HCT116 (cell line): ENCODE data around the gene UBE2L5. TPM values are rescaled to one million over a fixed set of nuclear protein-coding genes. Genes with fewer than 3 reads are reported as not detected.
A peak's percentile ranks its signal among the peaks of the same experiment; 100 is the strongest.

Experiments
- ATAC-seq: fragments of 200-7000 bp; cut with Tn5 transposase; 2 replicates; pipeline ENCODE4 v1.9.1; 2020; ENCODE audit warnings: mild to moderate bottlenecking, moderate library complexity
- BruUV-seq: library from RNA; stranded (reverse); fragments of 400-500 nt; replicated peaks from 2 replicates; lab custom pipeline; 2021; lab: Mats Ljungman, UMichigan
- CTCF ChIA-PET: fragments of 300-600 bp; sonication (Branson Sonifier 250); formaldehyde crosslinking; loops from one replicate; lab custom pipeline; 2021; ENCODE audit warnings: antibody characterized with exemption; lab: Charles Lee
- POLR2A ChIA-PET: fragments of 300-600, 350-600 bp; sonication (Branson Sonifier 250); formaldehyde crosslinking; loops from one replicate; lab custom pipeline; 2021; ENCODE audit warnings: antibody characterized with exemption; lab: Charles Lee
- RAD21 ChIA-PET, 2 experiments: fragments of 300-600 bp; sonication (Branson Sonifier 250); formaldehyde crosslinking; loops; one replicate each; lab custom pipeline; 2023; ENCODE audit warnings: low total read pairs in 2 of 2; ENCODE audit not compliant: uncharacterized antibody in 2 of 2, unreplicated experiment in 2 of 2, low non-redundant PET in 1 of 2; lab: Charles Lee
- DNase-seq: peaks from one replicate; pipeline ENCODE4 v3.0.0-alpha.2; 2010; ENCODE audit warnings: low read depth, low spot score
- H2AFZ ChIP-seq: fragments of 200-600 bp; shearing (Covaris generic), sonication (generic); 2 replicates; pipeline ENCODE4 v1.6.1; 2017; ENCODE audit warnings: low read depth, mixed run types, mixed read lengths, antibody characterized with exemption, low read length; ENCODE audit not compliant: poor library complexity, severe bottlenecking
- H3K27ac ChIP-seq: 2 replicates; pipeline ENCODE4 v1.5.1; 2012; ENCODE audit warnings: low read depth, low read length
- H3K27me3 ChIP-seq: fragments of 200-600 bp; sonication (generic); 2 replicates; pipeline ENCODE4 v1.6.1; 2016; ENCODE audit warnings: mixed run types, low read length, mixed read lengths; ENCODE audit not compliant: insufficient read depth
- H3K36me3 ChIP-seq, 2 experiments: fragments of 200-500 bp in 1 of 2; fragments of 200-600 bp in 1 of 2; sonication (Bioruptor generic) in 1 of 2; sonication (generic) in 1 of 2; 2 replicates each; pipeline versions ENCODE4 v1.5.1 to v1.6.1; 2014 to 2016; ENCODE audit warnings: low read length in 2 of 2, inconsistent platforms in 1 of 2, mixed read lengths in 1 of 2, mixed run types in 1 of 2; ENCODE audit not compliant: insufficient read depth in 2 of 2, control insufficient read depth in 1 of 2
- H3K4me1 ChIP-seq, 2 experiments: fragments of 200-600 bp in 1 of 2; sonication (generic) in 1 of 2; 2 replicates each; pipeline versions ENCODE4 v1.5.1 to v1.6.1; 2012 to 2017; ENCODE audit warnings: low read length in 2 of 2, inconsistent platforms in 1 of 2, mild to moderate bottlenecking in 1 of 2, mixed read lengths in 1 of 2, mixed run types in 1 of 2, moderate library complexity in 1 of 2; ENCODE audit not compliant: insufficient read depth in 2 of 2, control insufficient read depth in 1 of 2
- H3K4me2 ChIP-seq: fragments of 200-600 bp; sonication (generic); 2 replicates; pipeline ENCODE4 v1.6.1; 2017; ENCODE audit warnings: mixed run types, low read length, mixed read lengths
- H3K4me3 ChIP-seq, 2 experiments: fragments of 200-600 bp in 1 of 2; sonication (generic) in 1 of 2; replicated peaks in 1 of 2; 2 replicates each; pipeline ENCODE4 v1.5.1; 2011 to 2016; ENCODE audit warnings: low read length in 2 of 2, control low read depth in 1 of 2, low read depth in 1 of 2, mild to moderate bottlenecking in 1 of 2, mixed read lengths in 1 of 2, mixed run types in 1 of 2
- H3K79me2 ChIP-seq: fragments of 200-600 bp; sonication (generic); 2 replicates; pipeline ENCODE4 v1.6.1; 2017; ENCODE audit warnings: mild to moderate bottlenecking, mixed run types, low read length, moderate library complexity, mixed read lengths; ENCODE audit not compliant: insufficient read depth
- H3K9ac ChIP-seq: fragments of 200-600 bp; sonication (generic); 2 replicates; pipeline ENCODE4 v1.6.1; 2016; ENCODE audit warnings: low read length, mixed read lengths
- H3K9me2 ChIP-seq: fragments of 200-600 bp; sonication (generic), shearing (Covaris generic); 2 replicates; pipeline ENCODE4 v1.6.1; 2017; ENCODE audit warnings: mixed run types, mild to moderate bottlenecking, moderate library complexity; ENCODE audit not compliant: insufficient read depth
- H3K9me3 ChIP-seq, 2 experiments: fragments of 200-500 bp in 1 of 2; fragments of 200-600 bp in 1 of 2; sonication (Bioruptor generic) in 1 of 2; sonication (generic) in 1 of 2; 2 replicates each; pipeline ENCODE4 v1.6.1; 2014 to 2017; ENCODE audit warnings: low read length in 2 of 2, mixed read lengths in 2 of 2, inconsistent platforms in 1 of 2, low read depth in 1 of 2, mild to moderate bottlenecking in 1 of 2, mixed run types in 1 of 2, moderate library complexity in 1 of 2; ENCODE audit not compliant: control insufficient read depth in 1 of 2, insufficient read depth in 1 of 2
- H4K20me1 ChIP-seq: fragments of 200-600 bp; sonication (generic), shearing (Covaris generic); 2 replicates; pipeline ENCODE4 v1.6.1; 2017; ENCODE audit warnings: mixed run types, mild to moderate bottlenecking, moderate library complexity; ENCODE audit not compliant: insufficient read depth
- CBX3 ChIP-seq: IDR thresholded peaks from 2 replicates; pipeline ENCODE4 v1.6.1; 2012; ENCODE audit warnings: low read depth
- EZH2 ChIP-seq: fragments of 200-600 bp; sonication (generic); IDR thresholded peaks from 2 replicates; pipeline ENCODE4 v1.6.1; 2017; ENCODE audit warnings: antibody characterized with exemption, mixed run types
- JUND ChIP-seq: IDR thresholded peaks from 2 replicates; pipeline ENCODE4 v1.6.1; 2012
- SIN3A ChIP-seq: IDR thresholded peaks from 2 replicates; pipeline ENCODE4 v1.6.1; 2012; ENCODE audit warnings: low read depth
- ZFX ChIP-seq: fragments of 450-650 bp; IDR thresholded peaks from 2 replicates; pipeline ENCODE4 v1.6.1; 2017
- intact Hi-C: fragments of 100-400 bp; cut with micrococcal nuclease; formaldehyde crosslinking; loops from 2 replicates; pipeline ENCODE4 v1.10.0; 2022
- total RNA-seq: library from RNA; stranded (reverse); gene quantifications from one replicate; pipeline ENCODE4 v1.2.1, GENCODE V29; 2021; ENCODE audit not compliant: unreplicated experiment
- TF ChIP-seq, protein P1 (sequence below): IDR thresholded peaks from 2 replicates; pipeline ENCODE4 v1.6.1; 2011; ENCODE audit warnings: mild to moderate bottlenecking, low read length, moderate library complexity; ENCODE audit not compliant: insufficient replicate concordance; ENCODE audit errors: extremely low read depth
- TF ChIP-seq, protein P2 (sequence below): IDR thresholded peaks from 2 replicates; pipeline ENCODE4 v1.6.1; 2012

The UBE2L5 gene
- total RNA-seq, 1 experiment from 2014 or later = 0.15 TPM

DNA sequence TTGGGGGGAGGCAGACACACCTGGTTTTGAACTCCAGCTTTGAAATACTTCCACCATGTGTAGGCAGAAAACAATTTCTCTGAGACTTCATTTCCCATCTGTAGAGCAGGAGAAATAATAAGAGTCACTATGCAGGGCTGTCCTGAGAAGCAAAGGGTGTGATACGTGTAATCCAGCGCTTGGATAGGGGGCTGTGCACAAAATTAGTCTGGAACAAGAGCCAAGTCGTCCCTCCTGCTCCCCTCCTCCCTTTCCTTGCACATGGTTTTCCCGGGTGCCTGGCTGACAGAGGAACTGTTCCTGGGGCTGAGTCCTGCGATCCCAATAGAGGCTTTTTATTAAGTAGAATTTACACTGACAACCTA is 29.6 kb upstream of the UBE2L5 start (continued):
- TF ChIP-seq, protein P1, sequence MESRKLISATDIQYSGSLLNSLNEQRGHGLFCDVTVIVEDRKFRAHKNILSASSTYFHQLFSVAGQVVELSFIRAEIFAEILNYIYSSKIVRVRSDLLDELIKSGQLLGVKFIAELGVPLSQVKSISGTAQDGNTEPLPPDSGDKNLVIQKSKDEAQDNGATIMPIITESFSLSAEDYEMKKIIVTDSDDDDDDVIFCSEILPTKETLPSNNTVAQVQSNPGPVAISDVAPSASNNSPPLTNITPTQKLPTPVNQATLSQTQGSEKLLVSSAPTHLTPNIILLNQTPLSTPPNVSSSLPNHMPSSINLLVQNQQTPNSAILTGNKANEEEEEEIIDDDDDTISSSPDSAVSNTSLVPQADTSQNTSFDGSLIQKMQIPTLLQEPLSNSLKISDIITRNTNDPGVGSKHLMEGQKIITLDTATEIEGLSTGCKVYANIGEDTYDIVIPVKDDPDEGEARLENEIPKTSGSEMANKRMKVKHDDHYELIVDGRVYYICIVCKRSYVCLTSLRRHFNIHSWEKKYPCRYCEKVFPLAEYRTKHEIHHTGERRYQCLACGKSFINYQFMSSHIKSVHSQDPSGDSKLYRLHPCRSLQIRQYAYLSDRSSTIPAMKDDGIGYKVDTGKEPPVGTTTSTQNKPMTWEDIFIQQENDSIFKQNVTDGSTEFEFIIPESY = no peak
- TF ChIP-seq JUND = no peak
- no peak for TF ChIP-seq ZFX

DNA sequence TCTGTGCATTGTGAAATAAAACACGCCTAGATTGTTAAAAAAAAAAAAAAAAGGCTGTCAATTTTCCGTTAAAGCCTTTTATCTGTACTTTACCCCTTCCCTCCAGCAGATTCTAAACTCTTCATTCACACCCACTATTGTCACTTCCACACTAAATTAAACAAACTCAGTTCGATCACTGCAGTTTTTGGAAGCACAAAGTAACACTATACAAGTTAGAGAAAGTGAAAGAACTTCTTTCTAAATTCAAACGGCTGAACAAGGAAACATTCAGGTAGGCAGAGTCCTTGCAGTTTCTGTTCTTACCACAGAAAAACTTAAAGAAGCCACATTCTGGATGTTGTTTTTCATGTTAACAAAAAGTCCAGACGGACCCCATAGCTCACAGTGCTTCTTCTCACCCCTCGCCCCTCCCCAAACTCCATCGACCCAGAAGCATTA is 27.5 kb upstream of the UBE2L5 start:
- peaks cover 15 to 20% of the 10 kb centered on the region in 2 experiments for H3K4me1 ChIP-seq

More for the DNA sequence above, 27.5 kb upstream of the UBE2L5 start:
- intact Hi-C loops = no loop called here
- Histone ChIP-seq H3K9ac (peak overlapping the region; percentile 51), H3K9me2 (no peaks in the 10 kb centered on the region), H3K79me2 (no peaks in the 10 kb centered on the region), H4K20me1 (no peaks in the 10 kb centered on the region), H2AFZ (peak overlapping the region; percentile 94), H3K27ac (peak overlapping the region; percentile 29; the same call in 1 of the 2 replicates), H3K4me3 (peak overlapping the region in 1 of 2 experiments; percentile 49; a peak in 3 of 4 replicates), H3K4me2 (peak overlapping the region; percentile 73), H3K27me3 (no peaks in the 10 kb centered on the region), H3K9me3 (no peaks in the 10 kb centered on the region), H3K36me3 (no peaks in the 10 kb centered on the region)
- TF ChIP-seq EZH2 = no peak
- no peak for TF ChIP-seq SIN3A
- TF ChIP-seq, protein P2, sequence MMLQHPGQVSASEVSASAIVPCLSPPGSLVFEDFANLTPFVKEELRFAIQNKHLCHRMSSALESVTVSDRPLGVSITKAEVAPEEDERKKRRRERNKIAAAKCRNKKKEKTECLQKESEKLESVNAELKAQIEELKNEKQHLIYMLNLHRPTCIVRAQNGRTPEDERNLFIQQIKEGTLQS = no peak
- no peak for TF ChIP-seq CBX3
- TF ChIP-seq ZFX = no peak
- ChIA-PET RAD21 (interaction anchor here (0.6 to 0.8 kb wide), 2 partner anchors 263 to 281 kb away, joined by 3 to 4 read pairs; no protein-coding TSS in a partner anchor), POLR2A (interaction anchor here (0.6 to 1.0 kb wide), 2 partner anchors 9 to 17 kb away, joined by 3 to 6 read pairs; no protein-coding TSS in a partner anchor), CTCF (no interaction called here)
- ATAC-seq (peak; percentile 10; the same call in 1 of the 2 replicates), DNase-seq (no peak)
- BruUV-seq = no TSS peak
